Measurements from ENCODE around the gene COPS7A.

Gene COPS7A

DNA sequence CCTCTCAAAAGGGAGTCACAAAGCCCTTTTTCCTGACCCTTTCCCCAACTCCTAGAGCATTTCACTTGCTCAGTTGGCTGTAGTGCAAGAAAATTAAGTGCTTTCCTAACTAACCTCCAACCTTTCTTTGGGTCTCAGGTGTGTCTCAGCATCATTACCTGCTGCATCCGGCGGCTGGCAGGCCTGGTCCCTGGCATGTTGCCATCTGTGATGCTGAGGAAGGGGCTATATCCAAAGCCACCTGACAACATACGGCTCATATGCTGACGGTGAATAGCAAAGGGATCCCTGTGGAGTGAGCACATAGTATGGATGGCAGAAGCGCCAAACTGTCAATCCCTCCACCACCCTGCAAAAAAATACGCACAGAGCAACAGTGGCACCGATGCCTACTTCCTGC, 27.9 kb downstream of the COPS7A start:
- DNase-seq (ENCODE audit: low read depth), result no peak

DNA sequence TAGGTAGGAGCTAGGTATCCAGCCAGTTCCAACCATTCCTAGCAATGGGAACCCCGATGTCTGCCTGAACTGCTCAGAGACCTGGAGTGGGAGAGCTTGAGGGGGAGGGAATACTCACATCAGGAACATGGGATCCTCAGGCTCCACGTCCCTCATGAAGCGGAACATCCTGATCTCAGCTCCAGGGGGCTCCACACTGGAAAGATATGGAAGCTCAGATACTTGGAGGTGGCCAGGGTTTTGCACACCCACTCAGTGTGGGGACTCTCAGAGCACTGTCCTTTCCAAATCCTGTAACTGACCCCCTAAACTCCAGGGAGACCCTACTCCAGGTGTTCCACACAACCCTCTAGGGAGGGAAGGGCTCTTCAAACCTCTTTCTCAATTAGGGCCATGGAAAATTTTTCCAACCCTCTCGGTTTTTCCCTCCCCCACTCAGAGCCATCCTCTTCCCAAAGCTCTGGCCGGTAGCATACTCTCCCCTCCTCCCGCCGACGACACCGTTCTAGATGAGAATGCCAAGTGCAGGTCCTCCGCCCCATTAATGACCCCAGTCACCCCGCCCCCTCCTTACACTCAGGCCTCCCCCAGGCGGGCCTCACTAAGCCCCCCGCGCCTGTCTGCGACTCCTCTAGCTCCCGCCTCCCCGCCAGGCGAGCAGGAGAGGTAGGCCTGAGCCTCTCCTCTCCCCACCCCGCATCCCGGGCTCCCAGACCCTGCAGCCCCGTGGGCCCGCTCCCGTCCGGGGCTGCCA, 28.5 kb downstream of the COPS7A start:
- DNase-seq (ENCODE audit: low read depth), result no peak

DNA sequence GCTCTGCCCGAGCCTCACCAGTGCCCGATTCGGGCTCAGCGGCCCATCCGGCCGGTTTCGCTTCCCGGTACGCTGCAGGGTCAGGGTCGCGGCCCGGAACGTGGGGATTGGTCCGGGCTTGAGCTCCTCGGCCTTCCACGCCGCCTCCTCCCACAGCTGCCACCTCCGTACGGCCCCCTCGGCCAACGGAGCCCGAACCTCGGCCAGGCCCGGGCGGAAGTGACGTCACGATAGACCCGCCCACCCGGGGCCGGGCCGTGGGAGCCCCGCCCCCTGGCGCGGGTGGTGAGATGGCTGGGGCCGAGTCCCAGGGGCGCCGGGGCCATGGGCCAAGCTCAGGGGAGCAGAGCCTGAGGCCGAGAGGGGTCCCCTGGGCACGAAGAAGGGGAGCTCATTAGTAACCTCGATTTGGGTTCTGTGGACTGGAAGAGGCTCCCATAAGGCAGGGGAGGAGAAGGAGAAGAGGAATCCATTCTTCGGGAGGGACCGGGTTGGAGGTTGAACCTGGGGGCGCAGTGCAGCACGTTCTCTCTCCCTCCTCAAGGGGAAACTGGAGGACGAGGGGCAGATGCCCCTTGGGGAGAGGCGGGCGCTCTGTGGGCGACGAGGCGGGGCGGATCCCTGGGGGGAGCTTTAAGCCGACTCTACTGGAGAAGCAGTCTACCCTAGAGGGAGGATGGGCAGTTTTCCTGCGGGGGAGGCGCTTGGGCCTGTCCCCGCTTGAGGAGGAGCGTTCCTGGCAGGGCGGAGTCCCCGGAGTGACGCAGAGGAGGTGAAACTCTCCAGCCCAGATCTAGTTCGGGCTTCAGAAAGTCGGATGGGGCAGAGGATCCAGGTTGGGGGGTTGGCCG, 29.3 kb downstream of the COPS7A start, which contains the start of gene MLF2:
Gene MLF2, minus strand, starts transcription at position 221 of the 851 bp plus-strand sequence. CDS start 807 bp downstream, outside the sequence.
- peak; percentile 97 for DNase-seq (ENCODE audit: low read depth)

DNA sequence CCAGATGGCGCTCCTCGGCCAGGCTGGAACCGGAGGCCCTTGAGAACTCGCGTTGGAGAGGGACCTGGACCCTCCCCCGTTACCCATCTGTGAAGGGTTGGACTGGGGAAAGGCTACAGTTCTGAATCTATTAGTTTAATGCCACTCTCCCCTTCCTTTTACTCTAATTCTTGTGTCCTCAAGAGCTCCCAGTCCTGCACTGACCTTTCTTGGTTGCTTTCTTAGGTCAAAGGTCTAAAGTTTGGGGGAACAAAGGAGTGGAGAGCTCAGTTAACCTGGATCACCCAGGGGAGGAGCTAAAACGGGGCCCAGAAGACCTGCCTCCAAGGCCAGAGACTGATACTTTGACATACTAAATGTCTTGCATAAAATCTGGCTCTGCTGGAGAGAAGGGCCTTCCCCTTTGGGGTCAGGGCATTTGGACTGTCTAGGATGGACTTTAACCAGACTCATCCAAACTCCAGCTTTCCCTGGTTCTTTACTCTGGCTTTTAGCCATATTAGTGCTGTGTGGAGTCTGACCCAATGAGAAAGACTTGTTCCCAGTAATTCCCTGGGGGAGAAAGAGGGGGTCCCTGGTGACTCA, 30.0 kb downstream of the COPS7A start:
- DNase-seq (ENCODE audit: low read depth), result no peak

DNA sequence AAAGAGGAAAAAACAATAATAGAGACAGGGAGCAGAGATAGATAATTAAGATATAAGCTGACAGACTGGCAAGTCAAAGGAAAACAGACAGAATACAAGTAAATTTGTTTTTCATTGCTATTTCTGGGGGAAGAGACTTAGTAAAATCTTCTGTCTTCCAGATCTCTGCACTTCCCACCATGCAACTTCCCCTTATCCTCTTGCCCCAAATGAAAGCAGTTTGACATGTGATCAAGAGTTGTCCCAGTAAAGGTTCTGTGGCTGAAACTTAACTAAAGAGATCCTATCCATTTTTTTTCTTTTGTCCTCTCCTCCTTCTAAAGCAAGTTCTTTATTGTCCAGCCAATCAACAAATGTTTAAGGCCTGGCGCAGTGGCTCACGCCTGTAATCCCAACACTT, 30.6 kb downstream of the COPS7A start:
- no peak for DNase-seq (ENCODE audit: low read depth)

DNA sequence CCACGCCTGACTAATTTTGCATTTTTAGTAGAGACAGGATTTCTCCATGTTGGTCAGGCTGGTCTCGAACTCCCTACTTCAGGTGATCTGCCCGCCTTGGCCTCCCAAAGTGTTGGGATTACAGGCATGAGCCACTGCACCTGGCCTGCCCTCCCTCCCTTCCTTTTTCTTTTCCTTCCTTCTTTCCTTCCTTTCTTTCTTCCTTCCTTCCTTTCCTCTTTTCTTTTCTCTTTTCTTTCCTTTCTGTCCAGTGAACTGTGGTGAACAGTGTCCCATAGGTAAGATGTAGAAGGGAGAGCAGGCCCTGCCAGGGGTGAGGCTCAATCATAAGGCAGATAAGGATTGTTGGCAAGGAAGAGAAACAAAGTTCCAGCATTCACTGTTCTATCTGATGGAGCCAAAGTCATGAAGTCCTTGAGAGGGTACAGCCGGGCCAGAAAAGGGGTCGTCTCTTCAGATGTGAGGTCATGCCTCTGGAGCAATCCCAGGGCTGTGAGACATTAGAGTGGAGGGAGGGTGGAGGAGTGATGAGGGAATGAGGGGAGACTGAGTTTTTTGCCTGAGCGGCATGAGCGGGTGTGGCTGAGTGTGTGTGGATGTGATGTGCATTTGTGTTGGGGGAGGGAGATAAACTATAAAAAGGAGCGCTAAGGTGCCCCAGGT, 33.3 kb downstream of the COPS7A start:
- DNase-seq (ENCODE audit: low read depth), result no peak

DNA sequence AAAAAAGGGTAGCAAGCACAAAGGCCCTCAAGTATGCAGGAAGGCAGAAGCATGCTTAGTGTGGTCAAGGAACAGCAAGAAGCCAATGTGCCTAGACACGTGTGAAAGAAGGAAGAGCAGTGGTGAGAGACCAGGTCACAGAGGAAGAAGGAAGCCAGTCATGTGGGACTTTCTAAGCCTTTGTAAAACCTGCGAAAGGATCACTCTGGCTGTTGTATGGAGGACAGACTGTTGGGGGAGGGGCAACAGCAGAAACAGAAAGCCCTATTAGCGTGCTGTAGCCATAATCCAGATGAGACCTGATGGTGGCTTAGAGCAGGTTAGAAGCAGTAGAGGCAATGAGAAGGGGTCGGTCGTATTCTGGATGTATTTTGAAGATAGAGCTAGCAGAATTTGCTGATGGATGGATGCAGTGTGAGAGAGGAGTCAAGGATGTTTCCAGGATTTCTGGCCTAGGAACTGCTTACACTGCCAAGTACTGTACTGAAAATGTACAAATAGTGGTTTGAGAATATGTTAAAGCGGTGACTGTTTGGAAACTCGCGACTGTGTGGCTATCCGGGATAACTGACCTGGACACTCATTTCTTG, 34.8 kb downstream of the COPS7A start:
- no peak for DNase-seq (ENCODE audit: low read depth)

DNA sequence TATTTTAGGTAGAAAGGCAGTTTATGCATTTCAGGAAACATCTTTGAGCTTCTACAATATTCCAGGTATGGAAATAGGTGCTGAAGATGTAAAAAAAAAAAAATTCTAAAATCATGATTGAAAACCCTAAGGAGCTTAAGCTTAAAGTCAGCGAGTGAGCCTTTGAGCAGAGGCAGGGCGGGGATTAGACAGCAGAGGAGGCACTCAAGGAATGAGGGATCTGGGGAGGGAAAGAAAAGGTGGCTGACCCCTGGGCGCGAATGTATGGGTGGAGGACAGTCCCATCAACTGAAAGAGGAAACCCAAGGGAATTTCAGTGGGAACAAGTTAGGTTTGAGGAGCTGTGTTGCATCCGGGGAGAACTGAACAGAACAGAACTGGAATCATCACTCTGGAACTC, 35.9 kb downstream of the COPS7A start:
- no peak for DNase-seq (ENCODE audit: low read depth)

DNA sequence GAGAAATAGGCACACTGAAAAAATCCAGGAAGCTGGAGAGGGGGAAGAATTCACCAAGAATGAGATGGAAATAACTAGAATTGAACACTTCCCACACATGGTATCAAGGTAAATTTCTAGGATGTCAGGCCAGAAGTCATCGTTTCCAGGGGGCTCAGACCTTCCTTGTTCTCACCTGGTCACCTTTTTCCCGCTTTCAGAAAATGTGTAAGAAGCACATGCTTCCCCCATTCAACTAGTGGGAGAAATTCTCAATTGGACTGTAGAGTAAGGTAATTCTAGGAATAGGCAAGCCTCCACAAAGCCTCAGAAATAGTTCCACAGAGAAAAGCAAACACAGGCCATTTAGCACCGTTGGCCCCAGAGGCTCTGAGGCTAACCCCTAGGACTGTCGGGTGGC, 39.5 kb downstream of the COPS7A start:
- no peak for DNase-seq (ENCODE audit: low read depth)

DNA sequence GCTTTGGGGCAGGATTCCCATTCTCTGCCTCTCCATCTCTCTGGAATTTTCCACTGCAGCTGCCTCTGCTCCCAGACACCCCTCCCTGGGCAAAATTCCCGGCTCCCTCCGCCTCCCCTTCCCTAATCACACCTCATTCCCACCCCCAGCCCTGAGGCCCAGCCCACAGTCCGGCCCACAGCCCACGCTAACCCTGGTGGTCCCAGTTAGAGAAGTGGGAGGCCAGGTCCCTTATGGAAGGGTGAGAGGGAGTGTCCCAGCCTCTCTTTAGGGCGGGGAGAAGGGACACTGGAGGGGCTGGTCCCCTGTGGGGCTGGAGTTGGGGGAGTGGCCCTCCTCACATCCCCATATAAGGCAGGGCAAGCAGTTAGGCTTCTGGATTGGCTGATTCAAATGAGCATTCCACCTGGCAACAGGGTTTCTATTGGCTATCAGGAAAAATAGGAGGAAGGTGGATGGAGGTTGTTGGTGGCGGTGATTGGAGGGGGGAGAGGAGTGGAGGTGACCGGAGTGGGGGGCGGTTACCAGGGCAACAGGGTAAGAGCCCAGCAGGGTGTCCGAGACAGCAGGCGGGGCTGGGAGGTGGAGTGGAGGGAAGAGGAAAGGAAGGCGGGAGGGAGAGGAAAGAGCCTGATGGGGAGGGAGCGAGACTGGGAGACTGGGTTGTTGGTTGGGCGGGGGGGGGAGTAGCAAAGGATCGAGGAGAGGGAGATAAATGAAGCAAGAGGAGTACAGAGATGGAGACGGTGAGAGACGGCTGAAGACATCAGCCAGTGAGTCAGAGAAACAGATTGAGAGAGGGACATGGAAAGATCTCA, 40.4 kb downstream of the COPS7A start:
- no peak for DNase-seq (ENCODE audit: low read depth)

DNA sequence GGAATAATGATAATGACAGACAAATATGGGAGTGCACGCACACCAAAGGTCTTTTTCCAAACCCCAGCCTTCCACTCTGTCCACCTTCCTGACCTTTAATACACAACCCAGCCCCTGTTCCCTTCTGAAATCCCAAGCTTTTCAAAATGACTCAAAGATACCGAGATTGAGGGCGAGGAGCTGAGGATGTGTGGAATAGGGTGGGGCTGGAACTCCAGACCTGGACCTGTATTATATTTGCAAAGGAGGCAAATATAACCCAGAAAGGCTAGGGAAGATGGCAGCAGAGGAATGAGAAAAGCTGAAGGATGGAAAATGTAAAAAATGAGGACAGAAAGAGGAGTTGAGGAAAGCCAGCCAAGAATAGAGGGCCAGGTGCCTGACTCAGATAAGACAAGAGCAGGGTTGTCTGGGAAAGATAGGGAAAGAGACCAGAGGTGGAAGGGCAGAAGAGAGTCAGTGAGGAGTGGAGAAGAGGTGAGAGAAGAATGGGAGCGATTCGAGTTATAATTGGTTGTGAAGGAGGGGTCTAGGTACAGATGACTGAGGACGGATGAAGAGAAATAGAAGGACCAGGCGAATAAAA, 41.3 kb downstream of the COPS7A start:
- no peak for DNase-seq (ENCODE audit: low read depth)

DNA sequence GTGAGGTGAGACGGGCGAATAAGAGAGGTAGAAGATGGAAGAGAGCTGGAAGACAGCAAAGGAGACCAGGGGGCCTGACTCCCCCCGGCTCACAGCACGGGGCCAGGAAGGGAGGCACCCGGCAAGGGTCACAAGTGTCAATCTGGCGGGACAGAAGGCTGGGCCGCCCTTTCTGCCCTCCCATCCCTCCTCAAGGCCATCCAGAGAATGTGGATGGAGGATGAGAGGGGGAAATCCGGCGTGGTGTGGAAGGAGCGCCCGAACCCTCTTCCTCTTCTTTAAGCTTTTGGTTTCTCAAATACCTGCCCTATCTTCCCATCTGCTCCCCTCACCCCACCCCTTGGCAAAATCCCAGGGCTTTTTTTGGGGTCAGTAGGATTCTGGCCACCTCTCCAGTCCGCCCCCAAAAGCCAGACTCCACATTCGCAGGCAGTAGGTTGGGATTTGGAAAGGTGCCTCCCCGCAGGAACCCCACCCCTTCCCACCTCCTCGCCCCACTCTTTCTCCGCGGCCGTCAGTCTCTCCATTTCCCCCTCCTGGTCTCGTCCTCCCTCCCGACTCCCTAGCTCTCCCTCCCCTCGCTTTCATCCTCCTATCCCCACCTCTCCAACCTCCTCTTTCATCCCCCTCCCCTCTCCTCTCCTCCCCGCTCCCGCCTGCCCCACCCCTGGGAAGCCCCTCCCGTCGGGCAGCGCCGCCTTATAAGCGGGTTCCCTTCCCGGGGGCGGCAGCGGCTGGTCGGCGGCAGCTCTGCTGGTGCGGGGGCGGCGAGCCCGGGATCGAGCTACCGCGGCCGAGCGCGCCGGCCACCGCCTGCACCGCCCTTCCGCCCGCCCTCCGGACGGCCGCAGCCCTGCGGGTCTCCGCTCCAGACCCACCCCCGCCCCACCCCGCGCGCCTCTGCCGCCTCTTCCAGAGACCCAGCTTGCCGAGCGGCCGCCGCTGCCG, 42.1 kb downstream of the COPS7A start, which contains the start of gene PTMS:
Gene PTMS, plus strand, starts transcription at position 730 of the 948 bp plus-strand sequence. CDS start 343 bp downstream, outside the sequence.
- no peak for DNase-seq (ENCODE audit: low read depth)

DNA sequence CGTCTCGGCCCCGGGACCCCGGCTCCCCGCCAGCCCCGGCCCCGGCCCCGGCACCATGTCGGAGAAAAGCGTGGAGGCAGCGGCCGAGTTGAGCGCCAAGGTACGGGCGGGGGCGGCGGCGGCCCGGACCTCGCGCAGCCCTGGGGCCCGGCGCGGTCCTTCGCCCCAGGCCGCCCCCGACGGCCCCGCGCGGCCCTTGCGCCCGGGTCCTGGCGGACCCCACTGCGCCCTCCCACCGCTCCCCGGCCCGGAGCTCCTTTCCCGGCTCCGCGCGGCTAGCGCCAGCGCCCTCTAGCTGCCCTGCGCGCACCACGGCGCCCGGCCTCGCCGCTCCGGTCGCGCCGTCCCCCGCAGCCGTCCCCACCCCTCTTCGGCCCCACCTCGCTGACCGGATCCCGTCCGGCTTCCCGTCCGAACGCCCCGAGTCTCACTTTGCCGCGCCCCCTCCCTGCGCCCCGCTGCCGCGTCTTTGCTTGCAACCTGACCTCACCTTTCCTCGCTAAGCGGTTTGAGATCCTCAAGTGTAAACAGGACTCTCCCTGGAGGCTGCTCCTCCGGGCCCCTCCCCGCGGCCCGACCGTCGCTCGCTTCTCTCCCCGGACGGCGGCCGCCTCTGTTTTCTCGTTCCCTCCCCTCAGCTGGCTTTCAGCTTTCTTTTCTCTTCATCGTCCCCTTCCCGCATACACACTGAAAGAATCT, 43.0 kb downstream of the COPS7A start:
- no peak for DNase-seq (ENCODE audit: low read depth)

DNA sequence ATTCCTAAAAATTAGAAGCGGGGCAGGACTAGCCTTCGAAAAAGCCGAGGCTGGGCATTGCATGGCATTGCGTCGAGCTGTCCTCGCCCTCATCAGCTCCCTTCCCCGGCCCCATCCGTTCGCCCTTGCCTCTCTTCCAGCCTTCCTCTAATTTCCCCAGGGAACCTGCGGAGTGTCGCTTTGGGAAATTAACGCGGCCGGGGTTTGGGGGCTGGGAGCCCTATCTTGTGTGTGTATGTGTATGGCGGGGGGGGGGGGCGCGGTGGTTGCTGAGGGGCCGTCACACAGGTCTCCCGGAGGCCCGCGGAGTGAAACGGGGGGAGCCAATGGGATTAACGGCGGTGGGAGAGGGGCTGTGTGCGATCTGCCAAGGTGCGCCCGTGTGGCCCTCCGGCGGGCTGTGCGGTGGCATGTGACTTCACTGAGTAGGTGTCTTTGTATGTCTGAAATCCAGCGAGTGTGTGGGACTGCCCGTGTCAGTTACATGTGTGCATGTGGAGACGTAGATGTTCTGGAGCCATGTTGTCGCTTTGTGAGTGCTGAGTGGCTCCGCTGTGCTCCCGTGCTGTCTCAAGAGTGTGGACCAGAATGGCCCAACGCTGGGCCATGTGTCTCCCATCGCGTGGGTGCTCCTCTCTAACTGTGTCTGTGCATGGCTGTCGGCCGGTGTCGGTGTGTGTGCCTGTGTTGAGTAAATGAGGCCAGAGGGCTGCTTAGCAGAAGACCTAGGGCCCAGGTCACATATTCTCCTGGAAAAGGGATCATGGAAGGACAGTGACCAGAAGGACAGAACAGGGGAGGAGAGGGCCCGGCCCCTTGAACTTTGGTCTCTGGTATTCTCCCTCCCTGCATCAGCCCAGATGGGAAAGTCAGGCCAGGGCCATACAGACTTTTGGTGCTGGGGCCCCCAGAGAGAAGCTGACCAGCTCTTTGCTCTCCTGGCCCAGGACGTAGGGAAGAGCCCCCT, 43.8 kb downstream of the COPS7A start:
- DNase-seq (ENCODE audit: low read depth), result no peak

DNA sequence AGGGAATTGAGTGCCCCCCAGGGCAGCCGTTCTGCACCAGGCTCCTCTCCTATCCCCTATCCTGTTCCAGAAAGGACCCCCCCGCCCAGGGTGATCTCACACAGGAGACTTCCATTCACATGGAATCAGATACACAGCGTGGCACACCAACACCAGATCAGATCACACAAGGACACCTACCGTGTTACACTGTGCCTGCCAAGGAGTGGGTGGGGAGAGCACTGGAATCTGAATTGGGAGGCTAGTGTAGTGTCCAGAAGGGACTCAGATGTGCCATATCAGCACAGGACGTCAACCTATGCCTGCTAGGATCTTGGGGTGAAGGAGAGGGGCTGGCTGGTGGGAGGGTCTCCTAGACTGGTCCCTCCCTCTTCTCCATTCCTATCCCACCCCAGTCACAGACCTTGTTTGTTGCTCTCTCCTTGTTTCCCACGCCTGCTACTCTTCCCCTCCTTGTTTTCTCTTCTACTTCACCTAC, 44.6 kb downstream of the COPS7A start:
- no peak for DNase-seq (ENCODE audit: low read depth)

DNA sequence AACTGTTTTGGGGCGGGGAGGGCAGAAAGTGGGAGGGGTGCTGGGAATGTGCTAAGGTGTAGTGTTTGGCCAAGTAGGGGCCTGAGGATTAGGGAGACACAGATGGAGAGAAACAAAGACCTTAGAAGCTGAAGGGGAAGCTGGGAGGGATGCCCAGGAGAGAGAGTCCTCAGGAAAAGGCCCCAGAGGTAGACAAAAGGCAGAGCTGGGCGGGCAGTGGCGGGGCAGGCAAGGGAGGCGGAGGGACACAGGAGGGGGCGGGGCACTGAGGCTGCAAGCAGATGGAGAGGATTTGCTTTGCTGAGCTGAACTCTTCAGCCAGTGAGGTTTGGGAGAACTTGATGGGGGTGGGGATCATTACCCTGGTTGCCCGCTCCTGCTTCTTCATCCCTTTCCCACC, 45.1 kb downstream of the COPS7A start:
- no peak for DNase-seq (ENCODE audit: low read depth)

DNA sequence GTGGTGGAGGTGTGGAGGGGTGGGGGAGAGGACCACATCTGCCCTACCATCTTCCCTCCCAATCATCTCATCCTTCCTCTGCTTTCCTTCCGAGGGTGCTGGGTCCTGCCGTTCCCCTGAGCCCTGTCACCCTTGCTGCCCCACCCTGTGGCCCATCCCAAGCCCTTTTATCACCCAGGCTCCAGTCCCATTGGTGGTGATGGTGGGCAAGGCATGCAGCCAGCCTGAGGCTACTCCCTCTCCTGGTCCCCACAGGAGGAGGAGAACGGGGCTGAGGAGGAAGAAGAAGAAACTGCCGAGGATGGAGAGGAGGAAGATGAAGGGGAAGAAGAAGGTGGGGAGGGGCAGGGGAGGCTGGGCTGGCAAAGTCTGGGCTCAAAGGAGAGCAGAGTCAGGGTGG, 45.8 kb downstream of the COPS7A start:
- DNase-seq (ENCODE audit: low read depth), result no peak
